NCI-H748 (cell line): ENCODE data around the gene MAP2K5.

Experiments used
- DNase-seq: peaks from one replicate; lab custom pipeline; 2025; ENCODE audit not compliant: unreplicated experiment; lab: John Stamatoyannopoulos, UW

MAP2K5 gene

GRCh38 chr15:67852418-67852817 lies 309.9 kb downstream of the MAP2K5 start:
- DNase-seq = no peak

- DNase-seq = no peak
Measured at GRCh38 chr15:67853454-67853853, 311.0 kb downstream of the MAP2K5 start.

GRCh38 chr15:67854358-67854757 lies 311.9 kb downstream of the MAP2K5 start:
- no peak for DNase-seq

- DNase-seq = no peak
Measured at GRCh38 chr15:67855842-67856241, 313.3 kb downstream of the MAP2K5 start.
